GM21825 (cell line): ENCODE results near the gene ZBTB8A.
"Not testable (repeated sequence)": the region's sequence is repeated elsewhere in the genome, so short reads cannot be mapped to it uniquely, and the experiment has no call there.

Source experiments
- ATAC-seq: cut with Tn5 transposase; IDR thresholded peaks from one replicate; pipeline ENCODE4 v1.9.1; 2021; ENCODE audit warnings: mild to moderate bottlenecking, moderate library complexity; ENCODE audit not compliant: unreplicated experiment

Gene ZBTB8A

GRCh38 chr1:32536117-32536516 lies 3.1 kb upstream of the ZBTB8A start:
- no peak for ATAC-seq

- ATAC-seq, result no peak
Measured at GRCh38 chr1:32536764-32537163, 2.5 kb upstream of the ZBTB8A start.

DNA sequence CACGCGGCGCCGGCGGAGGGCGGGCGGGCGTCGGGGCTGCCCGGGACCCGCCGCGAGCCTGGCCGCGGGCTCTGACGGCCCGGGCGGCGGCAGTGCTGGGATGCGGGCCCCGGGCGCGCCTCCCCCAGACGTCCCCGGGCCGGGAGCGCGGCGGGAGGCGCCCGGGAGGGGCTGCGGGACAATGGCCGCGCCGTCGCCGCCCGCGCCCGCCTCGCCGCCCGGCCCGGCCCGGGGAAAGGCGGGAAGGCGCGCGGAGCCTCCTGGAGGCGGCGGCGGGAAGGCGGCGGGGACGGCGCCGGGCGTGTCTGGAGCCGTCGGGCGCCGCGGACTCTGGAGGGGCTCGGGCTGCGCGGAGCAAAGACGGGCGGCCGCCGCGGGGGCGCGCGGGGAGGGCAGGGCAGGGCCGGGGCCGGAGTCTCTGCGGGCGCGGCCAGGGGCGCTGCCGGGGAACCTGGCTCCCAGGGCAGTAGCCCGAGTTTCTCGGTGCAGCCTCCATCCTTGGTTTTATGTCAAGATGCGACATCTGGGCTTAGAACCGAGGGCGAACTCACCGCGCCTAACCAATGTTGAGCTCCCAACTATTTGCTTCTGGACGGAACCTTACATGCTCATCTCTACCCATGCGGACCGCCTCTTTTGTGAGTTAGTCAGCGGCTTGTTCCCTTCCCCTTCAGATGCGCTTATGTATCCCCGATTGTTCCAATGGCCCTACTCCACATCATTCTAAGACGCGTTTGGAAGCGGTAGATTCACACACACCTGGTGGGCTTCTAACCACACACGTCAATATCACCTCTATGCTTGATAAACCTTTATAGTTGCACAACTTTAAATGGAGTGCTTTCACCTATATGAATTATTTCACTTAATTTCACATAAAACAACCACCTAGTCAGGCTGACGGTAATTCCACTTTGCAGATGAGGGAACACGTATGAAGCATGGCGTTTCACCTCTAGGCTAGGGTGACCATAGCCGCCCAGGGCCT lies 651 bp downstream of the ZBTB8A start:
- ATAC-seq, result no peak

DNA sequence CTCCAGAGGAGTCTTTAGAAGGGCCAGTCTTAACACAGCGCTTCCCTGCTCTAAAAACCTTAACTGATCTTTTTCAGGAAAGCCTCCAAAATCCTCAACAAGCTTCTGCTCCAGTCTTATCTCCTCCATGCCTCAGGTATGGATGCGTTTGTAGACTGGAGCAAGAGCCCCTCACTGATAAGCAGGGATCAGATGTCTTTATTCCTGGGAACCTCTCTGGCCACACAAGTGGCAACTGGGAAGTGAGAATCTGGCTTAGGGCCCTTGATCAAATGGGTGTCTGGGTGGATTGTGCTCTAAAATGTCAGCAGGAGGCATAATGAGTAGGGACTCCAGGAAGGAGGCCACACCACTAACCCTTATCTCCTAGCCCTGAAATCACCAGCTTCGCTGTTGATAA lies 1.4 kb downstream of the ZBTB8A start:
- no peak for ATAC-seq

- ATAC-seq, result no peak
Measured at GRCh38 chr1:32541064-32541566, 1.9 kb downstream of the ZBTB8A start.

DNA sequence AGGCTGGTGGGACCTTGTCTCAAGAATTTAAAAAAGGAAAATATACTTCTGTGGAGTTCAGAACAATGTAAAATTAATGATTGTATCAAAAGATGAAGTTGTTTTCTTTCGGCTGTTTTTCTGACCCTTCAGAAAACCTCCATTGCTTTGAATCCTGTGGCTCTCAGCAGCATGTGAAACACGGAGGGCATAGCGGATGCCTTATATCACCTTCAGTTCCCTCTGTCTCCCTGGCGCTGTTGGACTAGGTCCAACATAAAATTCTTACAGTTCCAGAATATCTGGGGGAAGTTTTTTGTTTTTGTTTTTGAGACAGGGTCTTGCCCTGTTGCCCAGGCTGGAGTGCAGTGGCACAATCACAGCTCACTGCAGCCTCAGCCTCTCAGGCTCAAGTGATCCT lies 7.4 kb downstream of the ZBTB8A start:
- ATAC-seq, result no peak

DNA sequence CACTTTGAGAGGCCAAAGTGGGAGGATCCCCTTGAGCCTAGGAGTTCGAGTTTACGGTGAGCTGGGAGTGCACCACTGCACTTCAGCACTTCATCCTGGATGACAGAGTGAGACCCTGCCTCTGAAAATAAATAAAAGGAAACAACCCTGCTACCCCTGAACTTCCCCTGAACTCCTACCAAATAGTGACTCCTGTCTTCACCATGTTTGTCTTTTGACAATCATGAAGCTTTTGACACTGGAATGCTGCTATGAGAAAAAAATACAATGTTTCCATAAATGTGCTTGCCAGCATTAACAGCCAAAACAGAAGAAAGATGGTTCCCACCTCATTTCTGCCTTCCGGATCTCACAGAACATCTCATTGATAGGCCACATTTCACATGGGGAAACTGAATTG lies 10.4 kb downstream of the ZBTB8A start:
- no peak for ATAC-seq

GRCh38 chr1:32554288-32554687 lies 15.1 kb downstream of the ZBTB8A start:
- no peak for ATAC-seq

DNA sequence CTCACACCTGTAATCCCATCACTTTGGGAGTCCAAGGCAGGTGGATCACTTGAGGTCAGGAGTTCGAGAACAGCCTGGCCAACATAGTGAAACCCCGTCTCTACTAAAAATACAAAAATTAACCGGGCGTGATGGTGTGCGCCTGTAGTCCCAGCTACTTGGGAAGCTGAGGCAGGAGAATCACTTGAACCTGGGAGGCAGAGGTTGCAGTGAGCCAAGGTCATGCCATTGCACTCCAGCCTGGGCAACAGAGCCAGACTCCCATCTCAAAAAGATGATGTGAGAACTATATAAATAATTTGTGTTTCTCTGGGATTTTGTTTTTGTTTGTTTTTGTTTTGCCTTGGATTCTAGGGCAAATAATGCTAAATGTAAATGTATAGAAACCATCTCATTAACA lies 17.8 kb downstream of the ZBTB8A start:
- ATAC-seq, result not testable (repeated sequence)

DNA sequence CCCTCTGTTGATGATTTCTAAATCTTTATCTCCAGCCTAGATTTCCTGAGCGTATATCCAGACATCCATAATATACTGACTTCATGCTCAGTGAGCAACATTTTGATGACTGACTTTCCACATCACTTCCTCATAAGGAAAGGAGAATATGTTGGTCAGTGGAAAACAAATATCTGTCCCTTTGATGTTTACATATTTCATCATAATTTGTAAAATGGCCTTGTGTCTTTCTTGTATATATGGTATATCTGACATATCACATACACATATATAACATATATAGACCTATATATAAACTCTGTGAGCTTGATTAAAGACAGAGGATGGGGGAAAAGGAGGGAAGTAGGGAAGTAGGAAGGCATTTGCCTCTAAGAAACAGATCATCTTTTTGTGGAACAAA lies 18.6 kb downstream of the ZBTB8A start:
- ATAC-seq, result no peak

DNA sequence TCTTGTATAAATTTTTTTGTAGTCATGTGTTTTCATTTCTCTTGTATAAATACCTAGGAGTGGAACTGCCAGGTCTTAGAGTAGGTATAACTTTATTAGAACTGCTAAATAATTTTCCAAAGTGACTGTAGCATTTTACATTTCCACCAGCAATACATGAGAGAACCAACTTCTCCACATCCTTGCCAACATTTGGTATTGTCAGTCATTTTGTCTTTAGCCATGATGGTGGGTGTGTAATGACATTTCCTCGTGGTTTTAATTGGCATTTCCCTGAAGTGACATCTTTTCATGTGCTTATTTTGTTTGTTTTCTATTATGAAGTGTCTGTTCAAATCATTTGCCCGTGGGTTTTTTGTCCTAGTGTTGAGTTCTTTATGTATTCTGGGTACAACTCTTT lies 29.7 kb downstream of the ZBTB8A start:
- ATAC-seq, result no peak

GRCh38 chr1:32580348-32581017 lies 41.3 kb downstream of the ZBTB8A start:
- ATAC-seq, result no peak

DNA sequence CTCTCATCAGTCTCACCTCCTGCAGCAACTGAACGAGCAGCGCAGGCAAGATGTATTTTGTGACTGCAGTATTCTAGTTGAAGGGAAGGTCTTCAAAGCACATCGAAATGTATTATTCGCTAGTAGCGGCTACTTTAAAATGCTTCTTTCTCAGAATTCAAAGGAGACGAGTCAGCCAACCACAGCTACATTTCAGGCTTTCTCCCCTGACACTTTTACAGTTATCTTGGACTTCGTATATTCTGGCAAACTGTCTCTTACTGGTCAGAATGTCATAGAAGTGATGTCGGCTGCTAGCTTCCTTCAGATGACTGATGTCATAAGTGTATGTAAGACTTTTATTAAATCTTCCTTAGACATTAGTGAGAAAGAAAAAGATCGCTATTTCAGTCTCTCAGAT lies 53.7 kb downstream of the ZBTB8A start:
- ATAC-seq, result no peak

GRCh38 chr1:32600034-32600433 lies 60.8 kb downstream of the ZBTB8A start:
- no peak for ATAC-seq

- no peak for ATAC-seq
Measured at GRCh38 chr1:32605711-32606424, 66.6 kb downstream of the ZBTB8A start.

- no peak for ATAC-seq
Measured at GRCh38 chr1:32606565-32607371, 67.5 kb downstream of the ZBTB8A start.

GRCh38 chr1:32609180-32609579 lies 70.0 kb downstream of the ZBTB8A start:
- no peak for ATAC-seq

DNA sequence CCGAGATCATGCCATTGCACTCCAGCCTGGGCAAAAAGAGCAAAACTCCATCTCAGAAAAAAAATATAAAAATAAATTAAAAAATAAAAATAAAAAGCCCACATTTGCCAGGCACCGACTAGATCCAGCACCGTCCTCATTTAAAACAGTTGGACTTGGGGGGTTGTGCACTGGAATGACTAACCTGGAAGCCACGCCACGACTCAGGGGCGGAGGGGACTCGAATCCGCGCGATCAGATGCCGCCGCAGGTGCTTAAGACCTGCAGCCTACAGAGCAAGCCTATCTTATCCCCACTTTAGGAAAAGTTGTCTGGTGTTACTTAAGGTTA lies 72.6 kb downstream of the ZBTB8A start:
- no peak for ATAC-seq

GRCh38 chr1:32612189-32612881 lies 73.1 kb downstream of the ZBTB8A start:
- ATAC-seq, result peak; percentile 90

GRCh38 chr1:32613472-32613871 lies 74.2 kb downstream of the ZBTB8A start:
- ATAC-seq, result no peak
